ENCODE data around the gene RPP25L.

The RPP25L gene

GRCh38 chr9:34585946-34586669 is 25.8 kb downstream of the RPP25L start:
- DNase-seq (ENCODE audit: low spot score): no peak

GRCh38 chr9:34584970-34585369 is 26.9 kb downstream of the RPP25L start:
- DNase-seq (ENCODE audit: low spot score): no peak

- DNase-seq (ENCODE audit: low spot score): no peak
These were observed 29.1 kb downstream of the RPP25L start for GRCh38 chr9:34582787-34583186.

GRCh38 chr9:34581318-34581717 is 30.6 kb downstream of the RPP25L start:
- no peak for DNase-seq (ENCODE audit: low spot score)

GRCh38 chr9:34580358-34580757 is 31.5 kb downstream of the RPP25L start:
- DNase-seq (ENCODE audit: low spot score): no peak

- DNase-seq (ENCODE audit: low spot score): no peak
These were observed 32.1 kb downstream of the RPP25L start for GRCh38 chr9:34579808-34580163.

GRCh38 chr9:34579104-34579807 is 32.6 kb downstream of the RPP25L start:
- DNase-seq (ENCODE audit: low spot score): no peak

GRCh38 chr9:34578241-34579103 is 33.4 kb downstream of the RPP25L start:
- no peak for DNase-seq (ENCODE audit: low spot score)

GRCh38 chr9:34577400-34578240 is 34.3 kb downstream of the RPP25L start:
- no peak for DNase-seq (ENCODE audit: low spot score)

- DNase-seq (ENCODE audit: low spot score): no peak
These were observed 35.1 kb downstream of the RPP25L start for GRCh38 chr9:34576597-34577399.

GRCh38 chr9:34575862-34576596 is 35.9 kb downstream of the RPP25L start:
- DNase-seq (ENCODE audit: low spot score): no peak

- DNase-seq (ENCODE audit: low spot score): no peak
These were observed 36.7 kb downstream of the RPP25L start for GRCh38 chr9:34575241-34575640.

- no peak for DNase-seq (ENCODE audit: low spot score)
These were observed 37.3 kb downstream of the RPP25L start for GRCh38 chr9:34574571-34574970.

- no peak for DNase-seq (ENCODE audit: low spot score)
These were observed 38.1 kb downstream of the RPP25L start for GRCh38 chr9:34573599-34574325.

GRCh38 chr9:34572628-34573027 is 39.3 kb downstream of the RPP25L start:
- no peak for DNase-seq (ENCODE audit: low spot score)

GRCh38 chr9:34572092-34572491 is 39.8 kb downstream of the RPP25L start:
- DNase-seq (ENCODE audit: low spot score): peak; percentile 58

- no peak for DNase-seq (ENCODE audit: low spot score)
These were observed 40.5 kb downstream of the RPP25L start for GRCh38 chr9:34571481-34571810.

- no peak for DNase-seq (ENCODE audit: low spot score)
These were observed 41.0 kb downstream of the RPP25L start for GRCh38 chr9:34570809-34571480.

GRCh38 chr9:34570376-34570775 is 41.5 kb downstream of the RPP25L start:
- no peak for DNase-seq (ENCODE audit: low spot score)
